Lower lobe of right lung (tissue), 2 donors: ENCODE measurements around the gene DCST2. TPM values are rescaled to one million over a fixed set of nuclear protein-coding genes. Genes with fewer than 3 reads are reported as not detected.

Experiments
- ATAC-seq, 2 donors: fragments of 200-7000 bp; cut with Tn5 transposase; one replicate each; pipeline ENCODE4 v1.9.1; 2020 to 2022; ENCODE audit warnings: mild to moderate bottlenecking in 2 of 2, moderate library complexity in 2 of 2
- DNase-seq: peaks from one replicate; pipeline ENCODE4 v3.0.0-alpha.2; 2020
- H3K27ac ChIP-seq: fragments of 200-600 bp; one replicate; pipeline ENCODE4 v1.8.0; 2022
- H3K27me3 ChIP-seq: fragments of 200-600 bp; one replicate; pipeline ENCODE4 v1.8.0; 2022; ENCODE audit warnings: low read depth
- H3K36me3 ChIP-seq: fragments of 200-600 bp; one replicate; pipeline ENCODE4 v1.8.0; 2022; ENCODE audit warnings: mild to moderate bottlenecking
- H3K4me1 ChIP-seq: fragments of 200-600 bp; one replicate; pipeline ENCODE4 v1.8.0; 2022
- H3K4me3 ChIP-seq: fragments of 200-600 bp; one replicate; pipeline ENCODE4 v1.8.0; 2022; ENCODE audit warnings: mild to moderate bottlenecking
- H3K9me3 ChIP-seq: fragments of 200-600 bp; one replicate; pipeline ENCODE4 v1.8.0; 2022
- CTCF ChIP-seq: fragments of 200-600 bp; IDR thresholded peaks from one replicate; pipeline ENCODE4 v1.8.0; 2022; ENCODE audit warnings: antibody characterized with exemption, mild to moderate bottlenecking
- intact Hi-C: fragments of 100-400 bp; cut with DNase I; formaldehyde crosslinking; loops from one replicate; pipeline ENCODE4 v1.11.0; 2022
- total RNA-seq: library from RNA; stranded (reverse); fragmentation: NEBNext Ultra II Directional; extraction: Animal tissue kit (Norgen Biotek cat#: 25700); gene quantifications from one replicate; pipeline ENCODE4 v1.2.1, GENCODE V29; 2021
- donor health status: DM: no; HTN: yes; CAD: no; lungs with severe emphysema.

The DCST2 gene
- total RNA-seq, 1 donor from 2014 or later, result 1.4 TPM

- Histone ChIP-seq H3K4me1 (peaks cover under 1% of the 10 kb centered on the region), H3K36me3 (no peaks in the 10 kb centered on the region), H3K4me3 (no peak overlapping the region), H3K27me3 (no peaks in the 10 kb centered on the region), H3K9me3 (no peaks in the 10 kb centered on the region), H3K27ac (no peak overlapping the region)
- ATAC-seq (no peak), DNase-seq (no peak)
- TF ChIP-seq CTCF, result no peak
- intact Hi-C loops, result no loop called here
Observed at GRCh38 chr1:155032886-155033285, 695 bp downstream of the DCST2 start.

DNA sequence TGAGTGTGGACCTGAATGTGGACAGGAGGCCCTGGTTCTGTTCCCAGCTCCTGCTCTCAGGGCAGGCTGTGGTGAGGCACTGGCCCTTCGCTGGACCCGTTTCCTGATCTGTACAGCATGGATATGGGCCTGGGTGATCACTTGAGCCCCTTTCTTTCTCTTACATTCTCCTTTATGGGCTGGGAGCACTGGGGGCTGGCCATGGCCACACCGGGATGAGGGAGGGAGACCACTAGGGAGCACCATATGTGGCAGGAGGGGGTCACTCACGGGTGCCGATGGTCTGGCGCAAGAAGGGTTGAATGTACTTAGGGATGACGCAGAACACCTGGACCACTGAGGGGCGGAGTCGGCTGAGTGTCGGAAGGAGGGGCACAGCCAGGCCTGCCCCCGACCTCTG, 2.7 kb downstream of the DCST2 start:
- H3K27me3 ChIP-seq, result no peaks in the 10 kb centered on the region
- ATAC-seq, result no peak
- intact Hi-C loops, result no loop called here

GRCh38 chr1:155030243-155030795, 3.3 kb downstream of the DCST2 start:
- no peak for DNase-seq
- H3K9me3 ChIP-seq, result no peaks in the 10 kb centered on the region
- TF ChIP-seq CTCF, result no peak

More for the DNA sequence above, 2.7 kb downstream of the DCST2 start:
- TF ChIP-seq CTCF, result no peak
- Histone ChIP-seq H3K4me3 (no peak overlapping the region), H3K27ac (no peak overlapping the region), H3K9me3 (no peaks in the 10 kb centered on the region), H3K36me3 (no peaks in the 10 kb centered on the region), H3K4me1 (no peaks in the 10 kb centered on the region)
- no peak for DNase-seq

GRCh38 chr1:155029513-155030242, 3.9 kb downstream of the DCST2 start:
- H3K27me3 ChIP-seq, result no peaks in the 10 kb centered on the region
- ATAC-seq, result no peak
- no peaks in the 10 kb centered on the region for H3K9me3 ChIP-seq
- no peak for TF ChIP-seq CTCF
- no peaks in the 10 kb centered on the region for H3K36me3 ChIP-seq
- no peak for DNase-seq
- intact Hi-C loops, result no loop called here
- no peak overlapping the region for H3K4me3 ChIP-seq
- no peaks in the 10 kb centered on the region for H3K4me1 ChIP-seq
- no peak overlapping the region for H3K27ac ChIP-seq

More at GRCh38 chr1:155030243-155030795, 3.3 kb downstream of the DCST2 start:
- H3K4me1 ChIP-seq, result no peaks in the 10 kb centered on the region
- no peak for ATAC-seq
- H3K36me3 ChIP-seq, result no peaks in the 10 kb centered on the region
- intact Hi-C loops, result no loop called here
- no peaks in the 10 kb centered on the region for H3K27me3 ChIP-seq
- H3K4me3 ChIP-seq, result no peak overlapping the region
- no peak overlapping the region for H3K27ac ChIP-seq

DNA sequence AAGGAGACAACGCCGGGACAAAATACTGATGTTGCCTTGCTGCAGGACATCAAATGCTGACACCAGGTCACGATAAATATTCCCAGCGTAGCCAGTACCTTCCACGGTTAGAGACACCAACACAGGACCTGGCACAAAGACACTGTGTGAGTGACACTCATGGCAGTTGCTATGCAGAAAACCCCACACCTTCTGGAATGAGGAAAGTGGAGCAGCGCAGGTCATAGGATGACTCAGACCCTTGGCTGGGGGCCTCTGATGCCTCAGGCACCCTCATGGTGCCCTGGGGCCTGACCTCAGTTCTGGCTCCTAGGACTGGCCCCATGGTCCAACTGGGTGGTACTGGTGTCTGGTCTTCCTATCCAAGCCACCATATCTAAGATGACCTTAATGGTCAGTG, 7.0 kb downstream of the DCST2 start:
- H3K27ac ChIP-seq, result no peak overlapping the region
- DNase-seq (no peak), ATAC-seq (no peak)
- no peaks in the 10 kb centered on the region for H3K9me3 ChIP-seq
- H3K36me3 ChIP-seq, result no peaks in the 10 kb centered on the region
- no peak for TF ChIP-seq CTCF
- no peak overlapping the region for H3K4me3 ChIP-seq
- no peaks in the 10 kb centered on the region for H3K27me3 ChIP-seq
- intact Hi-C loops, result no loop called here
- no peaks in the 10 kb centered on the region for H3K4me1 ChIP-seq
